M059J (cell line): ENCODE data around the gene COG2. TPM values are rescaled to one million over a fixed set of nuclear protein-coding genes. Genes with fewer than 3 reads are reported as not detected.
"Not testable (repeated sequence)": the region's sequence is repeated elsewhere in the genome, so short reads cannot be mapped to it uniquely, and the experiment has no call there.

Experiments
- DNase-seq: peaks from one replicate; pipeline ENCODE4 v3.0.0-alpha.2; 2012; ENCODE audit warnings: low read depth
- total RNA-seq: library from RNA; depleted of rRNA; stranded (reverse); fragments of >200 nt; shearing (Covaris generic); gene quantifications from 2 replicates; pipeline ENCODE4 v1.2.3, GENCODE V29; 2014; rRNA removed

COG2 gene
- total RNA-seq, 1 experiment from 2014 or later = 23.2 TPM

- DNase-seq = no peak
Observed at GRCh38 chr1:230715510-230715909, 73.2 kb downstream of the COG2 start.

DNA sequence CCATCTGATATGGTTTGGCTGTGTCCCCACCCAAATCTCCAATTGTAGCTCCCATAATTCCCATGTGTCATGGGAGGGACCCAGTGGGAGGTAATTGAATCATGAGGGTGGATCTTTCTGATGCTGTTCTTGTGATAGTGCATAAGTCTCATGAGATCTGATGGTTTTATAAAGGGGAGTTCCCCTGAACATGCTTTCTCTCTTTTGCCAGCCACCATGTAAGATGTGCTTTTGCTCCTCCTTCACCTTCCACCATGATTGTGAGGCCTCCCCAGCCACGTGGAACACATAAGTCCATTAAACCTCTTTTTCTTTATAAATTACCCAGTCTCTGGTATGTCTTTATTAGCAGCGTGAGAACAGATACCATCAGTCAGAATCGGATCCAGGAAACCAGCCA lies 74.2 kb downstream of the COG2 start:
- not testable (repeated sequence) for DNase-seq

DNA sequence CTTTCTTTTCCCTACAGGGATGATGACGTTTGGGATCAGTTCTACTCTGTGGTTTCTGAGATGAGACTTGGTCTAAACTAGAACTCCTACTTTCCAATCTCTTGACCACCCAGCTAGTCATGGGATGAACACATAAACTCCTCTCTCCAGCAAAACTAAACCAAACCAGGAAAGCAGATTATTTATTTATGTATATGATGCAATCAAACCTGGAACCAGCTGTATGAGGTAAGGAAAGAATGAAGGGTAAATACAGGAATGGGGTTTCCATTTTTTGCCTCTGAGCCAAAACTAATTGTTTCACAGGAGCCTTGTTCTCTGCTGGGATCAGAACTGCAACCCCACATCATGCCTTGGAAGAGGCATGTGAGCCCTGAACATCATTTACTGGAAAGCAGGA lies 75.0 kb downstream of the COG2 start:
- no peak for DNase-seq

- DNase-seq = not testable (repeated sequence)
Observed at GRCh38 chr1:230721849-230722522, 79.7 kb downstream of the COG2 start.

- no peak for DNase-seq
Observed at GRCh38 chr1:230725256-230726012, 83.2 kb downstream of the COG2 start.

DNA sequence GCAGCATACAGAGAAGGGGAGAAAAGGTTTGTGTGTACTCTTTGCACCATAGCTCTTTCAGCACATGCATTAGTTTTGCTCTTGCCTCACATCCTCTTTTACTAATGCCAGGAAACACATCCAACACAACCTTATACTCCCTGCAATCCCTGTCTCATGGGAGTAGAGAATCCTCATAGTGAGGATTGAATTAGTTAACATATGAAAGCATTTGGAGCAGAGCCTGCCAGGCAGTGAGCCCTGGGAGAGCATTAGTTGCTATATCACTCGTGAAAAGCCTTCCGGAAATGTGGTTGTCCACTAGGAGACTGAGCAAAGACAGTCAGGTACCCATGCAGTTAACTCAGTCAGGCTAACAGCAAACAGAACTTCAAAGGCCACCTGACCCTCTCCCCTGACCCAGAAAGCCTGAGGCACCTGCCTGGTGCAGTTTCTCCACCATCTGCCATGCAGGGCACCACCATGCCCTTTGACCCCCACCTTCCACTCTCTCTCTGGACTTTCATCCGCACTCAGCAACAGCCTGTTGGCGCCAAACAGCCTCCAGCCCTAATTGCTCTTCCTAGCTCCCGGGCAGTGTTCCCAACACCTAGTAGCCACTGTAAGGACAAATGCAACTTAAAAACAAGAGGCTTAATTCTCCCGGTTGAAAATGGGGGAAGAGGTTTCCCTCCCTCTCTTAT lies 86.6 kb downstream of the COG2 start:
- no peak for DNase-seq

DNA sequence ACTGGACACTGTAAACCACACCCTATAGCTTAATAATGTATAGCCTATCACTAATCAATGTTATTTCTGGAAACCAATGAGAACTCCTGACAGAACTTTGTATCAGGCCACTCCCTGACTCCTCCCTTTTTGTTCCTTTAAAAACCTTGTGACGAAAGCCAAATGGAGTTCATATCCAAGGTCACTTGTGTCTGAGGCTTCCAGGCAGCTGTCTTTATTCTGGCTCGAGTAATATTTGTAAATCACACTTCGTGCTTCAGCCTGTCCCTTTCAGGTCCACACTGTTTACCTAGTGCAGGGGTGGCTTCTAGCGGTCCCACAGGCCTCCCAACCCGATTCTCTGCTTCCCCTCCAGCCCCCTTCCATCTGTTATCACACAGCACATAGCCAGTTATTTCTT lies 88.7 kb downstream of the COG2 start:
- no peak for DNase-seq

- no peak for DNase-seq
Observed at GRCh38 chr1:230735447-230735846, 93.2 kb downstream of the COG2 start.

DNA sequence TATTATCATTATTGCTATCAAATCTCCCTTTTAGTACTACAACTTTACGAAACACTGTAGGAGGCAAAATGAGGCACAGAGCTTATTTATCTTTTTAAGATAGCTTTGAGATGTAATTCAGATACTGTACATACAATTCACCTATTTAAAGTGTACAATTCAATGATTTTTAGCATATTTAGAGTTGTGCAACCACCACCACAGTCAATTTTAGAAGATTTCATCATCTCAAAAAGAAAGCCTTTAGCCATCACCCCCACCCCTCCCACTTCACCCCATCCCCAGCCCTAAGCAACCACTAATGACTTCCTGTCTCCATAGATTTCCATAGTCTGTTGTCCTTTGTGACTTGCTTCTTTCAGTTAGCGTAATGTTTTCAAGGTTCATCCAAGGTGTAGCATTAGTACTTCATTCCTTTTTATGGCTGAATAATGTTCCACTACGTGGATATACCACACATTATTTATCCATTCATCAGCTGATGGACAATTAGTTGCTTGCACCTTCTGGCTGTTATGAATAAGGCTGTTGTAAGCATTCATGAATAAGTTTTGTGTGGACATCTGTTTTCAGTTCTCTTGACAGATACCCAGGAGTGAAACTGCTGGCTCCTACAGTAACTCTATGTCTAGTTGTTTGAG lies 95.5 kb downstream of the COG2 start:
- no peak for DNase-seq

GRCh38 chr1:230739564-230740290 lies 97.4 kb downstream of the COG2 start:
- no peak for DNase-seq

Other genes with a start within 250 kb of the COG2 start
- 0.76 and 0.98 TPM in 2 replicates for gene PGBD5, start 216.1 kb upstream of the COG2 start, total RNA-seq
- 0.42 TPM in 1 of 2 replicates, not detected in the other for gene AGT, start 71.6 kb downstream of the COG2 start, total RNA-seq
- not detected in 2 replicates for gene CAPN9, start 104.9 kb downstream of the COG2 start, total RNA-seq
- 56.8 and 83.4 TPM in 2 replicates for gene C1orf198, start 226.0 kb downstream of the COG2 start, total RNA-seq